Measurements from ENCODE around the gene ARID1B. TPM values are rescaled to one million over a fixed set of nuclear protein-coding genes. Genes with fewer than 3 reads are reported as not detected.

ARID1B gene
- polyA plus RNA-seq, 1 experiment: 17.0 TPM

DNA sequence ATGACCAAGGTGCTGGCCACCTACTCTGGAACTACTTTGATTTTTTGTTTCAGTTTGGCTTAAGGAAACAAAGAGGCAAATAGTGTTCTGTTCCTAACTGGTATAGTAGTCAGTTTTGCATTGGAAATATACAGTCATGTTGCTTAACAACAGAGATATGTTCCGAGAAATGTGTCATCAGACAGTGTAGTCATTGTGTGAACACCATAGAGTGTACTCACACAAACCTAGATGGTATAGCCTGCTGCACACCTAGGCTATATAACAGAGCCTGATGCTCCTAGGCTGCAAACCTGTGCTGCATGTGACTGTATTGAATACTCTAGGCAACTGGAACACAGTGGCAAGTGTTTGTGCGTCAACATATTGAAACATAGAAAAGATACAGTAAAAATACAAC, 80.4 kb downstream of the ARID1B start:
- Histone ChIP-seq H3K4me3 (ENCODE audit: low read depth, low read length) (no peak overlapping the region), H3K27me3 (ENCODE audit: control insufficient read depth, insufficient read depth, low read length) (no peaks in the 10 kb centered on the region), H3K36me3 (ENCODE audit: control insufficient read depth, insufficient read depth, low read length) (no peaks in the 10 kb centered on the region)
- ChIA-PET CTCF (no interaction called here), POLR2A (no interaction called here)
- no peak for TF ChIP-seq CTCF (IDR thresholded peaks at IDR 0.05; ENCODE audit: insufficient read depth, low read depth, low read length)
- DNase-seq (ENCODE audit: low read depth): no peak

- TF ChIP-seq CTCF (IDR thresholded peaks at IDR 0.05; ENCODE audit: insufficient read depth, low read depth, low read length): no peak
- Histone ChIP-seq H3K36me3 (ENCODE audit: control insufficient read depth, insufficient read depth, low read length) (no peaks in the 10 kb centered on the region), H3K27me3 (ENCODE audit: control insufficient read depth, insufficient read depth, low read length) (no peaks in the 10 kb centered on the region), H3K4me3 (ENCODE audit: low read depth, low read length) (no peak overlapping the region)
- CTCF ChIA-PET: no interaction called here
- DNase-seq (ENCODE audit: low read depth): no peak
- POLR2A ChIA-PET: no interaction called here
Measured at GRCh38 chr6:156859686-156860085, 82.5 kb downstream of the ARID1B start.

DNA sequence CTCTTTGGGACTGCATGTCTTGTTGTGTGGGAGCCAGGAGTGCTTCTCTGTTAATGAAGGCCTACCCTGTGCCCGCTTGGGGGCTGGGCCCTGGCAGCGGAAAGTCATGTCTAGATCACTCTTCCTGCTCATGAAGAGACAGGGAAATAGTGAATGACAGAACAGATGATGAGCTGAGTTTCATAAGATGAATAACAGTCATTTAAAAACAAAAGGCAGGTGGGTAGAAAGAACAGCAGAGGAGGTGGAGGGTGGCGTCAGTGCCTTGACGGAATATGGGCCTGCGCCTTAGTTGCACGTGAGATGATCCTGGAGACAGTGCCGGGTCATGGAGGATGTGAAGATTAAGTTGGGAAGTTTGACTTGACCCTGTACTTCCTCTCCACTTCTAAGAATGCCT, 85.5 kb downstream of the ARID1B start:
- Histone ChIP-seq H3K4me3 (ENCODE audit: low read depth, low read length) (no peak overlapping the region), H3K36me3 (ENCODE audit: control insufficient read depth, insufficient read depth, low read length) (no peaks in the 10 kb centered on the region), H3K27me3 (ENCODE audit: control insufficient read depth, insufficient read depth, low read length) (no peaks in the 10 kb centered on the region)
- TF ChIP-seq CTCF (IDR thresholded peaks at IDR 0.05; ENCODE audit: insufficient read depth, low read depth, low read length): no peak
- POLR2A ChIA-PET: no interaction called here
- DNase-seq (ENCODE audit: low read depth): no peak
- CTCF ChIA-PET: no interaction called here

GRCh38 chr6:156863504-156863903, 86.3 kb downstream of the ARID1B start:
- TF ChIP-seq CTCF (IDR thresholded peaks at IDR 0.05; ENCODE audit: insufficient read depth, low read depth, low read length): no peak
- CTCF ChIA-PET: no interaction called here
- no peaks in the 10 kb centered on the region for H3K27me3 ChIP-seq (ENCODE audit: control insufficient read depth, insufficient read depth, low read length)
- POLR2A ChIA-PET: no interaction called here
- no peak overlapping the region for H3K4me3 ChIP-seq (ENCODE audit: low read depth, low read length)
- no peaks in the 10 kb centered on the region for H3K36me3 ChIP-seq (ENCODE audit: control insufficient read depth, insufficient read depth, low read length)
- no peak for DNase-seq (ENCODE audit: low read depth)

GRCh38 chr6:156864557-156864956, 87.4 kb downstream of the ARID1B start:
- no peak for DNase-seq (ENCODE audit: low read depth)
- ChIA-PET POLR2A (no interaction called here), CTCF (no interaction called here)
- H3K27me3 ChIP-seq (ENCODE audit: control insufficient read depth, insufficient read depth, low read length): no peaks in the 10 kb centered on the region
- no peak overlapping the region for H3K4me3 ChIP-seq (ENCODE audit: low read depth, low read length)
- no peak for TF ChIP-seq CTCF (IDR thresholded peaks at IDR 0.05; ENCODE audit: insufficient read depth, low read depth, low read length)
- H3K36me3 ChIP-seq (ENCODE audit: control insufficient read depth, insufficient read depth, low read length): no peaks in the 10 kb centered on the region

Measured in BJ (cell line).